OCI-LY7 (cell line): ENCODE measurements around the gene HMG20B. TPM values are rescaled to one million over a fixed set of nuclear protein-coding genes. Genes with fewer than 3 reads are reported as not detected.

Experiments used
- BruUV-seq: library from RNA; stranded (reverse); fragments of 400-500 nt; replicated peaks from 2 replicates; lab custom pipeline; 2021; lab: Mats Ljungman, UMichigan
- CTCF ChIA-PET: fragments of 300-600 bp; sonication (Branson Sonifier 250); formaldehyde crosslinking; loops from one replicate; lab custom pipeline; 2022; ENCODE audit warnings: antibody characterized with exemption; ENCODE audit not compliant: unreplicated experiment; lab: Charles Lee
- POLR2A ChIA-PET: fragments of 300-600 bp; sonication (Branson Sonifier 250); formaldehyde crosslinking; loops from one replicate; lab custom pipeline; 2022; ENCODE audit warnings: antibody characterized with exemption; lab: Charles Lee
- DNase-seq: peaks from one replicate; pipeline ENCODE4 v3.0.0-alpha.2; 2015; ENCODE audit warnings: low spot score
- H2AFZ ChIP-seq: fragments of 200-600 bp; sonication (generic), shearing (Covaris generic); 2 replicates; pipeline ENCODE4 v1.6.1; 2014; ENCODE audit warnings: mild to moderate bottlenecking, antibody characterized with exemption, low read length, moderate library complexity
- H3K27ac ChIP-seq: fragments of 200-600 bp; sonication (generic); 2 replicates; pipeline ENCODE4 v1.5.1; 2014; ENCODE audit warnings: mixed run types, low read depth, mild to moderate bottlenecking, moderate library complexity, low read length, inconsistent platforms; ENCODE audit not compliant: poor library complexity, severe bottlenecking
- H3K36me3 ChIP-seq: fragments of 200-600 bp; sonication (generic); 2 replicates; pipeline ENCODE4 v1.6.1; 2014; ENCODE audit warnings: mild to moderate bottlenecking, antibody characterized with exemption, low read length, moderate library complexity, mixed read lengths; ENCODE audit not compliant: insufficient read depth
- H3K4me1 ChIP-seq: fragments of 200-600 bp; sonication (generic); 2 replicates; pipeline ENCODE4 v1.5.1; 2014; ENCODE audit warnings: mild to moderate bottlenecking, low read length; ENCODE audit not compliant: insufficient read depth, poor library complexity, severe bottlenecking
- H3K4me2 ChIP-seq: fragments of 200-600 bp; sonication (generic); 2 replicates; pipeline ENCODE4 v1.6.1; 2014; ENCODE audit warnings: mild to moderate bottlenecking, low read length
- H3K4me3 ChIP-seq: fragments of 200-600 bp; sonication (generic); 2 replicates; pipeline ENCODE4 v1.5.1; 2014; ENCODE audit warnings: mild to moderate bottlenecking, low read depth, low read length; ENCODE audit not compliant: poor library complexity, severe bottlenecking
- H3K79me2 ChIP-seq: fragments of 200-600 bp; sonication (generic); 2 replicates; pipeline ENCODE4 v1.6.1; 2016; ENCODE audit warnings: low read depth, mild to moderate bottlenecking, low read length, moderate library complexity, mixed read lengths; ENCODE audit not compliant: insufficient read depth
- H3K9me2 ChIP-seq: fragments of 200-600 bp; sonication (generic); 2 replicates; pipeline ENCODE4 v1.6.1; 2016; ENCODE audit warnings: mild to moderate bottlenecking, low read length, mixed read lengths; ENCODE audit not compliant: insufficient read depth
- H3K9me3 ChIP-seq: fragments of 200-600 bp; sonication (generic); 2 replicates; pipeline ENCODE4 v1.6.1; 2014; ENCODE audit warnings: mild to moderate bottlenecking, mixed run types, low read length, mixed read lengths
- H4K20me1 ChIP-seq: fragments of 200-600 bp; sonication (generic); 2 replicates; pipeline ENCODE4 v1.6.1; 2014; ENCODE audit warnings: mild to moderate bottlenecking, antibody characterized with exemption, low read length, moderate library complexity, mixed read lengths; ENCODE audit not compliant: insufficient read depth
- EZH2phosphoT487 ChIP-seq: fragments of 200-600 bp; sonication (generic); IDR thresholded peaks from 2 replicates; pipeline ENCODE4 v1.6.1; 2018; ENCODE audit warnings: low read depth, borderline replicate concordance, mild to moderate bottlenecking, mixed run types, antibody characterized with exemption, low read length, moderate library complexity, mixed read lengths
- intact Hi-C: fragments of 100-400 bp; cut with micrococcal nuclease; formaldehyde crosslinking; loops from one replicate; pipeline ENCODE4 v1.10.0; 2022; ENCODE audit not compliant: unreplicated experiment
- total RNA-seq, 2 experiments: library from RNA; depleted of rRNA in 1 of 2; stranded (reverse); fragments of >200 nt in 1 of 2; shearing (Covaris generic) in 1 of 2; gene quantifications; 2 replicates each; pipeline ENCODE4 v1.2.3, GENCODE V29; 2014 to 2022
- TF ChIP-seq, protein P1 (sequence below): fragments of 200-600 bp; sonication (generic); conservative IDR thresholded peaks from 2 replicates; pipeline ENCODE4 v1.5.1; 2014; ENCODE audit warnings: mild to moderate bottlenecking, antibody characterized with exemption, low read length, moderate library complexity, mixed read lengths

The HMG20B gene
- total RNA-seq, 2 experiments from 2014 or later, result 91.0 to 119 TPM

- Histone ChIP-seq H3K9me2 (no peaks in the 10 kb centered on the region), H3K9me3 (no peaks in the 10 kb centered on the region), H3K4me1 (peaks cover 60% of the 10 kb centered on the region), H3K4me2 (peak overlapping the region; percentile 72), H3K27ac (peak overlapping the region; percentile 72), H2AFZ (peak overlapping the region; percentile 6; the same call in 1 of the 2 replicates), H3K4me3 (peak overlapping the region; percentile 52), H3K79me2 (peaks cover 41% of the 10 kb centered on the region; the same call in 1 of the 2 replicates), H4K20me1 (0 out of 2 replicates have a peak, but pooled peaks cover 4% of the 10 kb centered on the region), H3K36me3 (peaks cover 6% of the 10 kb centered on the region; the same call in 1 of the 2 replicates)
- TF ChIP-seq, protein P1, sequence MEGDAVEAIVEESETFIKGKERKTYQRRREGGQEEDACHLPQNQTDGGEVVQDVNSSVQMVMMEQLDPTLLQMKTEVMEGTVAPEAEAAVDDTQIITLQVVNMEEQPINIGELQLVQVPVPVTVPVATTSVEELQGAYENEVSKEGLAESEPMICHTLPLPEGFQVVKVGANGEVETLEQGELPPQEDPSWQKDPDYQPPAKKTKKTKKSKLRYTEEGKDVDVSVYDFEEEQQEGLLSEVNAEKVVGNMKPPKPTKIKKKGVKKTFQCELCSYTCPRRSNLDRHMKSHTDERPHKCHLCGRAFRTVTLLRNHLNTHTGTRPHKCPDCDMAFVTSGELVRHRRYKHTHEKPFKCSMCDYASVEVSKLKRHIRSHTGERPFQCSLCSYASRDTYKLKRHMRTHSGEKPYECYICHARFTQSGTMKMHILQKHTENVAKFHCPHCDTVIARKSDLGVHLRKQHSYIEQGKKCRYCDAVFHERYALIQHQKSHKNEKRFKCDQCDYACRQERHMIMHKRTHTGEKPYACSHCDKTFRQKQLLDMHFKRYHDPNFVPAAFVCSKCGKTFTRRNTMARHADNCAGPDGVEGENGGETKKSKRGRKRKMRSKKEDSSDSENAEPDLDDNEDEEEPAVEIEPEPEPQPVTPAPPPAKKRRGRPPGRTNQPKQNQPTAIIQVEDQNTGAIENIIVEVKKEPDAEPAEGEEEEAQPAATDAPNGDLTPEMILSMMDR, result no peak
- no peak for TF ChIP-seq EZH2phosphoT487
- TSS peak; percentile 74 for BruUV-seq
- intact Hi-C loops, result no loop called here
- CTCF ChIA-PET, result no interaction called here
- peak; percentile 69 for DNase-seq
- POLR2A ChIA-PET, result interaction anchor here (0.5 to 0.7 kb wide), 4 partner anchors 10 to 74 kb away, joined by 4 to 6 read pairs (median 4); partner anchors contain the start of gene SMIM24
These were observed 18.3 kb upstream of the HMG20B start for GRCh38 chr19:3554254-3555083.

DNA sequence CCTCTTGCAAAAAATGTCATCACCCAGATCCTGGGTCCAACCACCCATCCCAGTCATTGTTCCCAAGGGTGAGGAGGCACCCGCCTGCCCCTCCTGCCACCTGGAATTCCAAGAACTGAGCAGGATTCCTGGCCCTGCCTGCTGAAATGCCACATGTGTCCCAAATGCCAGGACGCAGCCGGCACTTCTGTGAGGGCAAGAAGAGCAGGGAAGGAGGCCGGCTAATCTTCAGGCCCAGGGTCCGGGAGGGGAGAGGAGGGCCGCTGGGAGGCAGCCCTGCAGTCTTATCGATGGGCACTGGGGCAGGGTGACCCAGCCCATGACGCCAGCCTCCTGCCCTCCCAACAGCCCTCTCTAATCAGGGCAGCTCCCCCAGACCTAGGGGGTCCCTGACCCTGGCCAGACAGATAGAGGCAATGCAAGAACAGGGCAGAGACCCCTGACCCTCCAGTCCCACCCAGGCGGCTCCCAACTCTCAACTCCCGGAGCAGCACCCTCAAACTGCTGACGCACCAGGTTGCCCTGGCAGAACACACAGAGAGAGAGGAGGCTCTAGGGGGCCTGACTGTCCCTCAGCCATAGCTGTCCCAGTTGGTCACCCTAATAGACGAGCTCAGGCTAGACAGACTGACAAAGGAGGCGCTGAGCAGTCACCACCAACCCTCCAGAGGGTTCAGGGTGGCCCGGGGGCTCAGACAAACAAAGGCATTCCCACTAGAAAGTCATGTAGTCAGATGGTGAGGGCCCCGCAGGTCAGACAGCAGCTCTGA lies 16.9 kb upstream of the HMG20B start:
- ChIA-PET CTCF (interaction anchor here (0.9 kb wide), 1 partner anchor 11 kb away, joined by 3 read pairs; no protein-coding TSS in a partner anchor), POLR2A (interaction anchor here (0.6 to 1.6 kb wide), 4 partner anchors 18 to 1145 kb away, joined by 3 to 5 read pairs (median 4); no protein-coding TSS in a partner anchor)
- peaks cover 72% of the 10 kb centered on the region for H3K4me1 ChIP-seq
- peak overlapping the region; percentile 72 for H3K4me3 ChIP-seq
- H3K9me3 ChIP-seq, result no peaks in the 10 kb centered on the region
- no peaks in the 10 kb centered on the region for H3K9me2 ChIP-seq
- H4K20me1 ChIP-seq, result 0 out of 2 replicates have a peak, but pooled peaks cover 4% of the 10 kb centered on the region
- peaks cover 41% of the 10 kb centered on the region; the same call in 1 of the 2 replicates for H3K79me2 ChIP-seq
- DNase-seq, result no peak
- H3K4me2 ChIP-seq, result peak overlapping the region; percentile 70
- intact Hi-C loops, result no loop called here
- TF ChIP-seq, protein P1, result no peak
- TF ChIP-seq EZH2phosphoT487, result no peak
- H3K27ac ChIP-seq, result no peak overlapping the region
- H3K36me3 ChIP-seq, result peaks cover 3% of the 10 kb centered on the region; the same call in 1 of the 2 replicates
- BruUV-seq, result no TSS peak
- no peak overlapping the region for H2AFZ ChIP-seq
